ES-I3 (cell line): ENCODE data around the gene SEMA4C.
A peak's percentile ranks its signal among the peaks of the same experiment; 100 is the strongest.

Experiments used
- H3K36me3 ChIP-seq: 2 replicates; pipeline ENCODE4 v1.6.1; 2013; ENCODE audit warnings: mild to moderate bottlenecking, low read length, control low read depth, moderate library complexity; ENCODE audit not compliant: insufficient read depth
- H3K4me1 ChIP-seq: 2 replicates; pipeline ENCODE4 v1.6.1; 2013; ENCODE audit warnings: mild to moderate bottlenecking, control low read depth, low read length; ENCODE audit not compliant: insufficient read depth
- H3K9ac ChIP-seq: 2 replicates; pipeline ENCODE4 v1.6.1; 2013; ENCODE audit warnings: low read depth, mild to moderate bottlenecking, low read length, moderate library complexity
- H3K9me3 ChIP-seq: 2 replicates; pipeline ENCODE4 v1.6.1; 2013; ENCODE audit warnings: mild to moderate bottlenecking, low read length, moderate library complexity; ENCODE audit not compliant: control insufficient read depth, insufficient read depth

SEMA4C gene

DNA sequence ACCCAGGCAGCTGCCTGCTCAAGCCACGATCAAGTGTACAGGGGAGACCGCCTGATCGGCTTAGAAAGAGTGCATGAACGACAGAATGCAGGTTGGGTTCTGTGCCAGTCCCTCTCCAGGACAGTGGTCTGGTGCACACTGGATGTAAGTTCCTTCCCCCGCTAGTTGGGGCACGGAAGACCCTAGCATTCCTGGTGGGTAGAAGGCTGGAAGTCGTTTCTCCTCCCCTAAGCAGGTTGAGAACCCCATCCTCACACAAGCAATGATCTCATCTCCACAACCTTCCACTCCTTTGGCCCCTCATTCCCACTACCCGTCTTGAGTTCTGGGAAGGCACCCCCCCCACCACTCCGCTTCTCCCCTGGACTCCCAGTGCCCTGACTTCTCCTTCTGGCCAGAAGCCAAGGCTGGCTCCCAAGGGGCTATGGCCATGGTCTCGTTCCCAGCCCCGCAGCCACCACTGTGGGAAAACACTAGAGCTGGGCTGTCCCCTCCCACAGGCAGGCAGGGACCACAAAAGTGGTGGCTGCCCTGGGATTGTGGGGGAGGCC, 10.7 kb downstream of the SEMA4C start:
- Histone ChIP-seq H3K4me1 (peaks cover 10% of the 10 kb centered on the region), H3K9me3 (no peaks in the 10 kb centered on the region), H3K9ac (peak overlapping the region; percentile 32), H3K36me3 (peaks cover 10% of the 10 kb centered on the region)

DNA sequence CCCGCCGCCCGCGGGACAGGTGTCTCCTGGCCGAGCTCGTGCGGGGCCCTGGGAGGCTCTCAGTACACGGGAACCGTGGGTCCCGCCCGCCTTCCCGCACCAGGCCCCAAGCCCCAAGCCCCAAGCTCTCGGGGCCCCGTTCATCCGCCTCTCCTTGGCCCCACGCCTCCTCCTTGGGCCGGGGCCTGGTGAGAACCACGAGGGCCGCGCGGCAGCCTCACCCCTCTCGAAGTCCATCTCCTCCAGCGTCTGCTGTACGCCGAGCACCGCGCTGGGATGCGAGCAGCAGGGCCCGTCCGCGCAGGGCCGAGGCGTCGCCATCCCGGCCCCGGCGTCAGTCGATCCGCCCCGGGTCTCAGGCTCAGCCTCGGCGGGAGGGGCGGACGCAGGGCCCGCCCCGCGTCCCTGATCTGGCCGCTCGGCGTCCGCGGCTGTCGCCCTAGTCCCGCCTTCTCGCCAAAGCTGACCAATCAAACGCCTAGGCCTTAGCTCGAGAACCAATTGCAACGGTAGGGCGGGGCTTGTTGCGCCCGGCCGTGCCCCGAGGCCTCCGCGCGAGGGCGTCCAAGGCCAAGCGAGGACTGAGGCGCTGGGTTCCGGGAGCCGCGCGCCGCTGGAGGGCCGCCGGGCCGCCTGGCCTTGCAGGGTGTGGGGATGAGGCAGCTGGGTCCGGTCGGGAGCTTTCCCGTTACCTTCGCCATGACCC, 12.1 kb downstream of the SEMA4C start, which contains the start of gene ANKRD39:
TSS of gene ANKRD39 (minus strand) at position 350 of the 706 bp plus-strand sequence. CDS start at position 321, 29 bp downstream.
- no peaks in the 10 kb centered on the region for H3K9me3 ChIP-seq
- peaks cover 10% of the 10 kb centered on the region for H3K4me1 ChIP-seq
- peaks cover 4% of the 10 kb centered on the region; the same call in 1 of the 2 replicates for H3K36me3 ChIP-seq
- H3K9ac ChIP-seq: peak within 1 kb of the TSS; percentile 85

DNA sequence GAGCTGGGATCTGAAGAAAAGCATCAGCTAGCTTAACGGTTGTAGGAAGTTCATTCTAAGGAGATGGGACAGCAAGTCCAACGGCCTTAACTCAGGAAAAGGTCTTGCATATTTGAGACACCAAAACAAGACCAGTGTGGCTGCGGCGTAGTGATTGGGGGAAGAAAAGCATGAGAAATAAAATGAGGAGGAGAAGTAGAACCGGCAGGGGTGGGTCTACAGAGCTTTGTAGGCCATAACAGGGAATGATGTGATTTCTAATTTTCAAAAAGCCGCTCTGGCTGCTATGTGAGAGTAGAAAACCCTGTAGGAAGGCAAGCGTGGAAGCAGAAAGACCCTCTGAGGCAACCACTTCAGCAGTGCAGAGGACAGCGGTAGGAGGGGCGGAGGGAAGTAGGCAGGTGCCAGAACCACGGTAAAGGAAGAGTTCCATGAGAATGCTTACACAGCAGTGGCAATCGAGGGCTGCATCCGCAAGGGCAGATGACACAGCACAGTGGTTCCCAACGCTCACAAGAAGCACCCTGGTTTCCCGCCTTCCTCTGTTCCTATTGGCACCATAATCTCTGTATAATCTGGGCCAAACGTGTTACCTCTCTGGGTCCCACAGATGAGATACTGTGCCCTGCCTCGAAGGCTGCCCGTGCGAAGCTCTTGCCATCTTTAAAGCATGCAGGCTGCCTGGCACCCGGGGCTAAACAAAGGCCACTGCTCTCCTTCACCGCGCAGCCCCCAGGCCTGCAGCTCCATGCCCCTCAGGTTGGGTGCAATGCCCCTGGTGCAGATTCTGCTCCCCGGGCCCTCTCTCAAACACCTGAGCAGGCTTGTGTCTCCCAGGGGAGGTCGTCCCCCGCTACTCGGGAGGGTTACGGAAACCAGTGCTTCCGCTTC, 12.9 kb downstream of the SEMA4C start:
- Histone ChIP-seq H3K9ac (peak overlapping the region; percentile 85), H3K9me3 (no peaks in the 10 kb centered on the region), H3K36me3 (peaks cover 2% of the 10 kb centered on the region; the same call in 1 of the 2 replicates), H3K4me1 (peaks cover 10% of the 10 kb centered on the region)

DNA sequence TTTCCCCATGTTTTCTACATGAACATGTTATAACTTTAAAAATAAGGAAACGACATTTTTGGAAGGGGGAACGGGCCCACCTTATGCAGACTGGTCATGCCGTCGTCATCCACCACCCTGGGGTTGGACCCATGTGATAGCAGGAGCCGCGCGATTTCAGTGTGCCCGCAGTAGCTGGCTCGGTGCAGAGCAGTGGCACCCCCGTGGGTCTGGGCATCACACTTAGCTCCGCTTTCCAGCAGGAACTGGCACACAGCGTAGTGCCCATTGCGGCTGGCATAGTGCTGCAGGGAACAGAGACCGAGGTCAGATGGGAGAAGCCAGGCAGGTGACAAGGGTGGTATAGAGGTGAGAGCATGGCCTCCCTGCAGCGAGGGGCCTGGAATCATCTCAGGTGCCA, 16.6 kb downstream of the SEMA4C start:
- no peak overlapping the region for H3K9ac ChIP-seq

DNA sequence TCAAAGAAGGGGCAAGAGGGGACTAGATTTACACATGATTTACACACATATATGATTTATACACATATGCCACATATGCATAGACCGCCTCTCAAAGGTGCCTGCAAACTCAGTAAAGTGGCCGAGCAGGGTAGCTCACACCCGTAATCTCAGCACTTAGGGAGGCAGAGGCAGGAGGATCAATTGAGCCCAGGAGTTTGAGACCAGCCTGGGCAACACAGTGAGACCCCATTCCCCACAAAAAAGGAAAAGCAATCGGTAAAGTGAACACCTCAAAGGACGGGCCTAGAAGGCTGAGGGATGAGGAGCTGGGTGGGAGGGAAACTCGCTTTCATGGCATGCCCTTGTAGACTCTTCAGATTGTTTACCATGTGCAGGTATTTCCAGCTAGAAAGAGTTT, 17.2 kb downstream of the SEMA4C start:
- Histone ChIP-seq H3K36me3 (0 out of 2 replicates have a peak, but pooled peaks cover under 1% of the 10 kb centered on the region), H3K4me1 (no peaks in the 10 kb centered on the region; the same call in 1 of the 2 replicates), H3K9me3 (no peaks in the 10 kb centered on the region), H3K9ac (no peak overlapping the region)

More for the DNA sequence above, 16.6 kb downstream of the SEMA4C start:
- Histone ChIP-seq H3K9me3 (no peaks in the 10 kb centered on the region), H3K36me3 (no peaks in the 10 kb centered on the region), H3K4me1 (no peaks in the 10 kb centered on the region; the same call in 1 of the 2 replicates)

DNA sequence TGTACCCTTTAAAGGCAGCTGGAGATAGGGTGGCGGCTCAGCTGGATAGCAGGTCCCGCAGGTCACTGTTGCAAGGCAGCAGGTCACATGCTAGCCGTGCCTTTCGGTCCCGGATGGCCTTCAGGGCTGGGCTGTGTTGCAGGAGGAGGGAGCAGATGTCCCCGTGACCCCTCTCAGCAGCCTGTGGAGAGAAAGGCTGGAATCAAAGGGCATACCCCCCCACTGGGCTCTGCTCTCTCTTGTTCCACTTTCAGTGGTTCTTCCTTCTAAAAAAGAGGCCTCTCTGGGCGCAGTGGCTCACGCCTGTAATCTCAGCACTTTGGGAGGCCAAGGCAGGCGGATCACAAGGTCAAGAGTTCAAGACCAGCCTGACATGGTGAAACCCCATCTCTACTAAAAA, 21.6 kb downstream of the SEMA4C start:
- H3K9ac ChIP-seq: no peak overlapping the region
- H3K4me1 ChIP-seq: no peaks in the 10 kb centered on the region
- H3K36me3 ChIP-seq: 0 out of 2 replicates have a peak, but pooled peaks cover 4% of the 10 kb centered on the region
- H3K9me3 ChIP-seq: no peaks in the 10 kb centered on the region

DNA sequence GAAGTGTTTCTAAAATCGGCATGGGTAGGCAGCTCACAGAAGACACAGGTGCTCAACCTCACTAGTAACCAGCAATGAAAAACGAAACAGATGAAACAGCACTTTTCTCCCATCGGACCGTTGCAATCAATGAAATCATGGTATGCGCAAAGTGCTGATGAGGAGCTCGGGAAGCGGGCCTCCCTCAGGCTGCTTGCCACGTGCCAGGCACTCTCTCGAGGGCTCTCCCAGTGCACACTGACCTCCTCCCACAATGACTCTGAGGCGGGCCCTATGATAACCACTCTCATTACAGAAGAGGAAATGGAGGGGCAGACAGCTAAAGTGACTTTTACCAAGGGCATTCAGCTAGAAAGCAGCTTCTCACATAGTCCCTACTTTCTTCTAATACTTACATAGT, 22.3 kb downstream of the SEMA4C start:
- H3K4me1 ChIP-seq: no peaks in the 10 kb centered on the region; the same call in 1 of the 2 replicates
- no peaks in the 10 kb centered on the region for H3K9me3 ChIP-seq
- H3K9ac ChIP-seq: no peak overlapping the region
- H3K36me3 ChIP-seq: 0 out of 2 replicates have a peak, but pooled peaks cover 4% of the 10 kb centered on the region

DNA sequence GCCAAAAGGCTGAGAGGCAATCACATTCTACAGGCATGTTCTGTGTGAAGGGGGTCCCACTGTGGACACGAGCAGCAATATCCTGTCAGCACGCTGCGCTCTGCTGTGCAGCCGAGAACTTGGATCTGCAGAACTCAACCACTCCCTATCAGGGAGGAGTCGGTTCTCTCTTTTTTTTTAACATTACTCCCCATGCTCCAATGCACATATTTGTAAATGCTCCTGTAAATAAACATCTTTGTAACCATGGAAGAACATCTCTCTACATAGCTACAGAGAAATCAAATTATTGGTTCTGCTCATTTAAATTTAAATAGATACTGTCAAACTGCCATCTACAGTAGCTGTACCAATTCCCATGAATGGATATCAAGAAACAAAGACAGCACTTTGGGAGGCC, 23.1 kb downstream of the SEMA4C start:
- no peaks in the 10 kb centered on the region; the same call in 1 of the 2 replicates for H3K4me1 ChIP-seq
- 0 out of 2 replicates have a peak, but pooled peaks cover 4% of the 10 kb centered on the region for H3K36me3 ChIP-seq
- no peak overlapping the region for H3K9ac ChIP-seq
- no peaks in the 10 kb centered on the region for H3K9me3 ChIP-seq

DNA sequence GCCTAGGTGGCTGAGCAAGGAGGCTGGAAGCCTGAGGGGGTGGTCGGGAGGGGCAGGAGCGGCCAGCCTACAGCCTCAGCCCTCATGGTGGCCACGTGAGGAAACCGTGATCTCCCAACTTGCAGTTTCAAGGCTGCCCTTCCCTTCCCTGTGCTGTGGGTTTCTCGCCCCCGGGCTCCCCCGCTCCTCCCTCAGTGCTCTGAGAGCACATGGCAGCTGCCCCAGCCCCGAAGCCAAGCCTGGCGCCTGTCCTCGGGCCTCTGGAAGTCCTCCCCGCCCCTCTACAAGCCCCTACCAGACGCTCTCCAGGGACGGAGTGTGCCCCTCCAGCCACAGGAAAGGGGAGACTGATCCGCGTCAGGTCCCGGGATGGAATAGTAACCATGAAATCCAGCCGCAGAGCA, 25.5 kb downstream of the SEMA4C start:
- H3K9ac ChIP-seq: no peak overlapping the region
- no peaks in the 10 kb centered on the region for H3K9me3 ChIP-seq
- H3K36me3 ChIP-seq: 0 out of 2 replicates have a peak, but pooled peaks cover 4% of the 10 kb centered on the region
- no peaks in the 10 kb centered on the region; the same call in 1 of the 2 replicates for H3K4me1 ChIP-seq

DNA sequence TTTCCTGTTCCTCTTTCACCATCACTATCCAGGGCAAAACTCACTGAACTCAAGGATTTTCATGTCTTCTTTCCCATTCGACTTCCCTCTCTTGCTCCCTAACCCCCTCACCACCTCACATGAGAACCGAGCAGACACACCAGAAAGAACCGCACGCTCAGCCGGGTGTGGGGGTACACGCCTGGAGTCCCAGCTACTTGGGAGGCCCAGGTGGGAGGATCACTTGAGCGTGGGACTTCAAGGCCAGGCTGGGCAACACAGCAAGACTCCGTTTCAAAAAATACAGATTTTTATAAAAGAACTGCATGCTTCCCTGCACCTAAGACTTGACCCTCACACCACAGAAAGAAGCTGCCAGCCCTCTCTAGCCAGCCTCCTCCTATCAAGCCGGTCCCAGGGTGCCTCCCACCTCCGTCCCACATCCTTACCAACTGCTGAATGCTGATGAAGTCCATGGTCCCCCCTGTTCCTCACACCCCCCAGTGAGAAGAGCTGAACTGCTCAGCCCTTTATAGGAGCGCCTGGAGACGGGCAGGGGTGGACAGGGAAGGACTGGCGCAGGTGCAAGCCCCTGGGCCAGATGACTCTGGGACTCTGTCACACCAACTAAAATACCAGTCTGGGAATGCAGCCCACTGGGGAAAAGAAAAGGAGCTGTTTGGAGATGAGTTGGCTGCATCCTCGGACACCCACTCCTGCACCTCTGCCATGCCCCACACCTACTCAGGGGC, 26.2 kb downstream of the SEMA4C start, which contains the start of gene ANKRD23:
TSS of gene ANKRD23 (minus strand) at position 484 of the 731 bp plus-strand sequence. CDS start at position 455, 29 bp downstream.
- Histone ChIP-seq H3K9ac (no peak within 1 kb of the TSS), H3K4me1 (no peaks in the 10 kb centered on the region; the same call in 1 of the 2 replicates), H3K36me3 (0 out of 2 replicates have a peak, but pooled peaks cover 4% of the 10 kb centered on the region), H3K9me3 (no peaks in the 10 kb centered on the region)

DNA sequence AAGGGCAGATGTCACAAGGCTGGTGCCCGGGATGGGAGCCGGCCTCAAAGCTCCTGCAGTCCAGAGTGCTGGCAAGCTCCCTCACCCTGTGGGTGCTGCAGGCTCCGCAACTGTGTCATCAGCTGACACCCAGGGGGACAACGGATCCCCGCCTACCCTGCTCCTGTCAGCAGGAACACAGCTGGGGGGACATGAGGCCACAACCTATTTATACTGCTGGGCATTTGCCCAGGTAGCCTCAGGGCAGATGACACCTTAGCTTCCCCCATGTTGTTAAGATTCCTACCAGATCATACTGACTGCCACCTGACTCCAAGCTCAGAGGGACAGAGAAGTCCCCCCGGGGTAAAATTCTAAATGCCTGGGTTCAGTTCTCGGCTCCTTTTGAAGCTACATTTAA, 27.3 kb downstream of the SEMA4C start:
- Histone ChIP-seq H3K9ac (no peak overlapping the region), H3K4me1 (no peaks in the 10 kb centered on the region; the same call in 1 of the 2 replicates), H3K36me3 (0 out of 2 replicates have a peak, but pooled peaks cover 3% of the 10 kb centered on the region), H3K9me3 (no peaks in the 10 kb centered on the region)

DNA sequence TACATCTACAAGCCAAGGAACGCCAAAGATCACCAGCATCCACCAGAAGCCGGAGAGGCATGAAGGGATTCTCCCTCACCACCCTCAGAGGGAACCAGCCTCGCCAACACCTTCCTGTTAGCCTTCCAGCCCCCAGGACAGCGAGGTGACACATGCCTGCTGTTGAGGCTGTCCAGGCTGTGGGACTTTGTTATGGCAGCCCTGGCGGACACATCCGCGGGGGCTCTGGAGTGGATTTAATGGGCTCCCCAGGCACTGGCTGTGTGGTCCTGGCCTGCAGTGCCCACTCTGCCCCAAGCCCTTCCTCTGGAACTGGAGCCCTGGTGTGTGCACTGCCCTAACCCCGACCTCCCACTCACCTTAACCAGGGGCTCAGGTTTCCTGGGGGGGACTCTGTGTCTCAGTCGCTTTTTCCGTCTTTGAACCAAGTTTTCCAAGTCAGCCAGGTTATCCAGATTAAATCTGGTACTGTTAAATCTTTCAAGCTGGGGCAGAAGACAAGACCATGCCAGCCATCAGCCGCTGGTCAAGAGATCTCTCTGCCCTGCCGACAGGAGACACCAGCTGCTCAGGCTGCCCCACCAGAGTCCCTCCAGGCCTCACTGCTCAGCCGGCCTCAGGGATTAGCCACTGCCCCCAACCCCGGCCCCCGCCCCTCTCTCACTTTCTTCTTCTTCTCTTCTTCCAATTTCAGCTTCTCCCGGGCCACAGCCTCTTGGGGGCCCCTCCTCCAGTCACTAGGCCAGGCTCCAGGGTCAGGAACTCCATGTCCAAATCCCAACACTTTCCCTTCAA, 28.0 kb downstream of the SEMA4C start:
- no peak overlapping the region for H3K9ac ChIP-seq
- H3K4me1 ChIP-seq: no peaks in the 10 kb centered on the region; the same call in 1 of the 2 replicates
- no peaks in the 10 kb centered on the region for H3K9me3 ChIP-seq
- H3K36me3 ChIP-seq: no peaks in the 10 kb centered on the region
